Measurements from ENCODE around the gene RGS10. TPM values are rescaled to one million over a fixed set of nuclear protein-coding genes. Genes with fewer than 3 reads are reported as not detected.

The RGS10 gene
- total and polyA plus RNA-seq, 10 of the 15 experiments (the other 5 are each of a cell fraction or from before 2014, with no cell fraction given), result 72.8 to 193 (median 127) TPM

GRCh38 chr10:119518936-119519335 lies 23.6 kb downstream of the RGS10 start (continued):
- TF ChIP-seq MAX (IDR thresholded peaks at IDR 0.05; ENCODE audit: low read depth, low read length) (no peak), RAD51 (IDR thresholded peaks at IDR 0.05) (no peak), SMAD5 (IDR thresholded peaks at IDR 0.05; ENCODE audit: low read depth) (no peak), BCLAF1 (IDR thresholded peaks at IDR 0.05) (no peak), ZBED1 (IDR thresholded peaks at IDR 0.05; ENCODE audit: borderline replicate concordance) (no peak), ETV6 (conservative IDR thresholded peaks at IDR 0.05 in 1 of 2, IDR thresholded peaks at IDR 0.05 in 1 of 2; ENCODE audit: borderline replicate concordance in 1 of 2, low read depth in 1 of 2) (no peak)

GRCh38 chr10:119518176-119518575 lies 24.3 kb downstream of the RGS10 start:
- Histone ChIP-seq H3K36me3 (ENCODE audit: control insufficient read depth in 2 of 2, insufficient read depth in 2 of 2, low read length in 1 of 2) (peaks cover 9 to 17% of the 10 kb centered on the region in 2 experiments; a peak in 3 of 4 replicates), H3K27me3 (replicated peaks in 1 of 2; ENCODE audit: control insufficient read depth in 2 of 2, insufficient read depth in 2 of 2, low read length in 1 of 2) (no peaks in the 10 kb centered on the region), H3K4me1 (ENCODE audit: control insufficient read depth, insufficient read depth, low read length) (peaks cover 43% of the 10 kb centered on the region), H3K27ac (ENCODE audit: control insufficient read depth, insufficient read depth) (peak overlapping the region; percentile 100), H3K4me3 (peak overlapping the region; percentile 39; the same call in 1 of the 2 replicates), H4K20me1 (ENCODE audit: control insufficient read depth, insufficient read depth) (no peaks in the 10 kb centered on the region), H2AFZ (ENCODE audit: control insufficient read depth, low read depth, low read length) (peak overlapping the region; percentile 6; the same call in 1 of the 2 replicates), H3K9ac (ENCODE audit: control insufficient read depth, insufficient read depth, low read length) (peak overlapping the region; percentile 90), H3K9me3 (replicated peaks; ENCODE audit: control insufficient read depth, insufficient read depth, low read length) (no peaks in the 10 kb centered on the region), H3K79me2 (ENCODE audit: control insufficient read depth, insufficient read depth, low read length) (peaks cover 3% of the 10 kb centered on the region), H3K4me2 (ENCODE audit: control insufficient read depth, insufficient read depth) (peak overlapping the region; percentile 72)
- in situ Hi-C loops (cut with MboI) (no loop called here), intact Hi-C loops (cut with micrococcal nuclease; ENCODE audit: unreplicated experiment) (no loop called here)
- ATAC-seq (peak; percentile 9), DNase-seq (ENCODE audit: low read depth, low spot score) (no peak), FAIRE-seq (no peak)
- ChIA-PET RAD21 (ENCODE audit: unreplicated experiment) (interaction anchor here (0.6 to 4.7 kb wide), 15 partner anchors 8 to 328 kb away, joined by 3 to 55 read pairs (median 4); partner anchors contain the start of gene RGS10), SMC1A (ENCODE audit: uncharacterized antibody, unreplicated experiment) (interaction anchor here (1.2 to 7.5 kb wide), 11 partner anchors 10 to 209 kb away, joined by 3 to 62 read pairs (median 8); partner anchors contain the start of gene RGS10), POLR2A (interaction anchor here (0.6 to 2.9 kb wide), 10 partner anchors 8 to 311 kb away, joined by 3 to 24 read pairs (median 7); partner anchors contain the start of genes GRK5 and RGS10), CTCF (interaction anchor here (0.8 to 4.7 kb wide), 9 partner anchors 11 to 84 kb away, joined by 3 to 45 read pairs (median 4); partner anchors contain the start of gene RGS10)
- 1% methylated on average over 9 of the region's 9 CpGs for WGBS (ENCODE audit: insufficient coverage, insufficient replicate concordance, low lambda C conversion rate, missing lambda C conversion rate)
- no TSS peak for BruUV-seq (replicated peaks)
- TF ChIP-seq LARP7 (IDR thresholded peaks at IDR 0.05) (0 out of 2 replicates have a peak, but pooled peaks have one; percentile 24), ZNF687 (IDR thresholded peaks at IDR 0.05) (peak; percentile 10), ZNF24 (IDR thresholded peaks at IDR 0.05) (no peak), SREBF1 (IDR thresholded peaks at IDR 0.05; ENCODE audit: low read length) (no peak), TCF12 (IDR thresholded peaks at IDR 0.05; ENCODE audit: low read depth, low read length) (no peak), WRNIP1 (IDR thresholded peaks at IDR 0.05; ENCODE audit: borderline replicate concordance, low read depth, low read length) (no peak), IRF4 (IDR thresholded peaks at IDR 0.05; ENCODE audit: low read depth, low read length) (no peak), ELK1 (IDR thresholded peaks at IDR 0.05; ENCODE audit: low read depth, low read length) (no peak), PML (IDR thresholded peaks at IDR 0.05; ENCODE audit: low read length) (no peak)
